HG02678 (cell line): ENCODE data around the gene SMAD3.
"Not testable (repeated sequence)": the region's sequence is repeated elsewhere in the genome, so short reads cannot be mapped to it uniquely, and the experiment has no call there.

Experiments
- ATAC-seq: cut with Tn5 transposase; IDR thresholded peaks from one replicate; pipeline ENCODE4 v1.9.1; 2021; ENCODE audit warnings: mild to moderate bottlenecking, moderate library complexity; ENCODE audit not compliant: unreplicated experiment

SMAD3 gene

GRCh38 chr15:67107014-67107812 lies 41.8 kb downstream of the SMAD3 start:
- no peak for ATAC-seq

DNA sequence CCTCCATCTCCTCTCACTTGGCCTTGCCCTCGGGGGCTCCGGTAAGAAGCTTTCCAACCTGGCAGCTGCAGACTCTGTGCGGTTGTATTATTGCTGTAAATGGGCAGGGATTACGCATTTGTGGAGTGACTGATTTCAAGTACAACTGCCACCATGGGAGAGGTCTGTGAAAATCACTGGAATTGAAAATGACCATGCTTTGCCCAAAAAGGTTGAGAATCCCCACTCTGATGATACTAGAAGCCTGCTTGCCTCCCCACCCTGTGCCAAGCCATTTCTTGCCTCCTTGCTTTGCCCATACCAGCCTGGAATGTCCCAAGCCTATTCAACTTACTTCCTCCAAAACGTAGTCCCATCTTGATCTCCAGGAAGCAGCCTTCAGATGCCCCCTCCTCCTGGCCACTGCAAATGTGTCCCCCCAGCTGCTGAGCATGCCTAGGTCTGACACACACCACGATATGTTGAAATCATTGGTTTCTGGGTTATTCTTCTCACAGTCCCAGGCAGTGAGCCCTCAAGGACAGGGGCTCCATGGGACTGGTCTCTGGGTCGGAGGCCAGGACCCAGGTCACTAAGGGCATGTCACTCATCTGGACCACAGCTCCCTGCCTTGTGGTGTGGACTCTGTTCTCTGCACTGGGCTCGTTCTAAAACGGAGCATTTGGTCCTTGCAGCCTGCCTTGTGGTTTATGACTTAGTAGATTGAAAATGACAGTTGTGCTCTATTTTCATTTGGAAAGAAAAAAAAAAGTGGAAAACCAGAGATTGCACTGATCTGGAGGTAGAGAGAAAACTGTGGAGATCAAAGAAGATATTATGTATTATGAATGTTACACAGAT lies 42.9 kb downstream of the SMAD3 start:
- ATAC-seq = no peak

GRCh38 chr15:67109141-67110034 lies 44.0 kb downstream of the SMAD3 start:
- ATAC-seq = peak; percentile 68

- ATAC-seq = no peak
Measured at GRCh38 chr15:67110361-67110781, 45.0 kb downstream of the SMAD3 start.

GRCh38 chr15:67110958-67111864 lies 45.8 kb downstream of the SMAD3 start:
- no peak for ATAC-seq

DNA sequence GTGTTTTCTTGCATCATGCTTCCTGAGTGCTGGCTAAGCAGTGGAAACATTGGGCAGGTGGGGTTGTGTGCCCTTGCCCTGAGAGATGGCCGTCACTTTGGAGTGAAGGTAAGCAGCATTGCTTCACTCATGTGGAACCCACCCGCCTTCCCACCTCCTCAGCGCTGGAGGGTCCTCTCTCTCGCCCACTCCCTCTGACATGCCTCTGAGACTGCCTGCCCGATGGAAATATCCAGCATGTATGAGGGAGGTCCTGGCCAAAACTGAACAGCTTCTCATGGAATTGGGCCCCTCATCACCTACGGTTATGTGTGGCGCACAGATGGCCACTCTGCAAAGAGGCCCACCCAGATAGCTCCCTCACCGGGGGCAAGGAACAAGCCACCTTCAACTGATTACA lies 48.6 kb downstream of the SMAD3 start:
- no peak for ATAC-seq

- no peak for ATAC-seq
Measured at GRCh38 chr15:67114846-67115585, 49.6 kb downstream of the SMAD3 start.

DNA sequence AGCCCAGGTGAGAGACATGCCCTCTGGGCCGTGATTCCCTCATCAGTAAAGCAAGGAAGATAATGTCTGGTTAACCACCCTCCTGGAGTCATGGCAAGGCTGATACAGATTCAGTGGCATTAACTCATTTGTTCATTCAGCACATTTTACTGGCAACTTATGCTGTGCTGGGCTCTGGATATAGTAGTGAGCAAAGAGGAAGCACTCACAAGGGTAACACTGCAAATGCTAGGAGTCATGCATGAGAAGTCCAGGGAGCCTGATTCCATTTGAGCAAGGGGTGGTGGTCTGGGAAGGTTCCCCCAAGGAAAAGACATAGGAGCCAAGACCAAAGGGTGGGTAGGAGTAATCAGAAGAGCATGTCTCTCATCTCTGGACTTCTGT lies 50.2 kb downstream of the SMAD3 start:
- no peak for ATAC-seq

DNA sequence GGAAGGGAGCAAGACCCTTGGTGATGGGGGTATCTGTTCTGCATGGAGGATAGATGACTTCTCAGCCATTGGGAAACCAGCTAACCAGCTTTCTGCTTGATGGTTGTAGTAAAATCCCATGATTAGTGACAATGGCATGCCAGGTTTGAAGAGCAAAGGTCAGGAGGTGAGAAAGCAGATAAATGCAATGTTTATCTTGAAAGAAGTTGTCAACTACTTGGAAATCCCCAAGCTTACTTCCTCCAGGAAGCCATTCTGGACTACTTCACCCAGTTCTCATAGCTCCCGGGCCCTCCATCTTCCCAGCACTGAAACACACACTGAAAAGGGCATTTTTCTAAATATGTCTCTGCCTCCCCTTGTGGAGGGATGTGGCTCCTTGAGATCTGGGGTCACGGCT lies 51.3 kb downstream of the SMAD3 start:
- no peak for ATAC-seq

DNA sequence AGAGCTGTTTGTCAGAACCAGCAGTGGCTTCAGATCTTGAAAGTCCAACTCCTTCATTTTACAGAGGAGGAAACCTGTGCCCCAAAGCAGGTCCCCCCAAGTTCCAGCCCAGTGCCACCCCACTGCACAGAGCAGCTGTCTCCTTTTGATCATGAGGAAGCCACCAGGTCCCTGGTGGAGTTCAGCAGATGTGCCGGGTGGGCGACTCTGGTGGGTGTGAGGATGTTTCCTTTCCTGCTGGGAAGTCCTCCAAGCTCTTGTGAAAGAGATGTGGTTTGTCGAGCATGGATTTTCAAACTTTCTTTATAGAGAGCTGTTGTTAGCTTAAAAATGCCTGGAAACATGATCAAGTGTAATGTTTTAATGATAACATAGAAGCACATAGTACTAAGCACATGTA lies 52.0 kb downstream of the SMAD3 start:
- no peak for ATAC-seq

- no peak for ATAC-seq
Measured at GRCh38 chr15:67118808-67119207, 53.4 kb downstream of the SMAD3 start.

DNA sequence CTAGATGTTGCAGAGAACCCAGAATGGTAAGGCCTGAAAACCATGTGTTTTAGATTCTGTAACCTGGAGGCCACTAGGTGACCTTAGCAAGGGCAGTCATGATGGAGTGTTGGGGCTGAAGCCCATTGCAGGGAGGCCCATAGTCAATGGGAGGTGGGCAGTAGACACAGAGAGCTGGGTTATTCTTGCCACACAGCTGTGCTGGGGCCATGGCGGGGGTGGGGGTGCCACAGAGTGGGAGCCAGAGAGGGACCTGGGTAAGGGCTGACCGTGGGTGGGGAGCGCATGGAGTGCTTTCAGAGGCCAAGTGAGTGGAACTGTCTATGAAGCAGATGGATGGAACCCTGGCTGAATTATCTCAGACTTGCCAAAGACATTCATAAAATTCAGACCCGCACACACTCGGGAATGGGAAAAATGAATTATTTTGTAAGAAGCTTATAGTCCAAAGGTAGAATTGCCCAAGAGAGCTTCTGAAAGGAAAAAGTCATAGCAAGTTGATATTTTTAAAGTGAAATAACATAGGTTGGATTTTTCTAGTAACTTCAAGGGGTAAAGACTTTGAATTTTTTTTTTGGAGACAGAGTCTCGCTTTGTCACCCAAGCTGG lies 53.9 kb downstream of the SMAD3 start:
- no peak for ATAC-seq

GRCh38 chr15:67120009-67120838 lies 54.8 kb downstream of the SMAD3 start:
- no peak for ATAC-seq

GRCh38 chr15:67120839-67121643 lies 55.6 kb downstream of the SMAD3 start:
- peak; percentile 73 for ATAC-seq

- no peak for ATAC-seq
Measured at GRCh38 chr15:67121644-67122605, 56.5 kb downstream of the SMAD3 start.

- not testable (repeated sequence) for ATAC-seq
Measured at GRCh38 chr15:67122816-67123215, 57.4 kb downstream of the SMAD3 start.
